Glutamatergic neuron (in vitro differentiated cells): ENCODE measurements around the gene SALL1. TPM values are rescaled to one million over a fixed set of nuclear protein-coding genes. Genes with fewer than 3 reads are reported as not detected.

ENCODE experiments used
- DNase-seq: peaks from one replicate; pipeline ENCODE4 v3.0.0; 2022
- H3K27ac Mint-ChIP-seq: one replicate; pipeline ENCODE4 v1.8.0; 2020; ENCODE audit warnings: mild to moderate bottlenecking, mixed read lengths, inconsistent platforms; ENCODE audit not compliant: unreplicated experiment
- H3K27me3 Mint-ChIP-seq: one replicate; pipeline ENCODE4 v1.8.0; 2020; ENCODE audit warnings: mild to moderate bottlenecking, moderate library complexity, mixed read lengths, inconsistent platforms; ENCODE audit not compliant: unreplicated experiment
- H3K36me3 Mint-ChIP-seq: one replicate; pipeline ENCODE4 v1.8.0; 2020; ENCODE audit warnings: mild to moderate bottlenecking, mixed read lengths, inconsistent platforms; ENCODE audit not compliant: unreplicated experiment
- H3K4me1 Mint-ChIP-seq: one replicate; pipeline ENCODE4 v1.8.0; 2020; ENCODE audit warnings: mild to moderate bottlenecking, low read depth, mixed read lengths, inconsistent platforms; ENCODE audit not compliant: unreplicated experiment
- H3K4me3 Mint-ChIP-seq: one replicate; pipeline ENCODE4 v1.8.0; 2020; ENCODE audit warnings: mild to moderate bottlenecking, mixed read lengths, inconsistent platforms; ENCODE audit not compliant: unreplicated experiment
- H3K9me3 Mint-ChIP-seq: one replicate; pipeline ENCODE4 v1.8.0; 2020; ENCODE audit warnings: mild to moderate bottlenecking, moderate library complexity, mixed read lengths, inconsistent platforms; ENCODE audit not compliant: unreplicated experiment
- total RNA-seq: library from RNA; stranded (reverse); fragmentation: NEBNext Ultra II Directional; extraction: Animal tissue kit (Norgen Biotek cat#: 25700); gene quantifications from one replicate; pipeline ENCODE4 v1.2.1, GENCODE V29; 2021; ENCODE audit not compliant: unreplicated experiment
- TF ChIP-seq, protein P1 (sequence below): fragments of 200-600 bp; sonication (generic); IDR thresholded peaks from one replicate; pipeline ENCODE4 v1.5.0; 2021; ENCODE audit not compliant: partially characterized antibody, unreplicated experiment

The SALL1 gene
- total RNA-seq, 1 donor from 2014 or later, result 35.7 TPM

DNA sequence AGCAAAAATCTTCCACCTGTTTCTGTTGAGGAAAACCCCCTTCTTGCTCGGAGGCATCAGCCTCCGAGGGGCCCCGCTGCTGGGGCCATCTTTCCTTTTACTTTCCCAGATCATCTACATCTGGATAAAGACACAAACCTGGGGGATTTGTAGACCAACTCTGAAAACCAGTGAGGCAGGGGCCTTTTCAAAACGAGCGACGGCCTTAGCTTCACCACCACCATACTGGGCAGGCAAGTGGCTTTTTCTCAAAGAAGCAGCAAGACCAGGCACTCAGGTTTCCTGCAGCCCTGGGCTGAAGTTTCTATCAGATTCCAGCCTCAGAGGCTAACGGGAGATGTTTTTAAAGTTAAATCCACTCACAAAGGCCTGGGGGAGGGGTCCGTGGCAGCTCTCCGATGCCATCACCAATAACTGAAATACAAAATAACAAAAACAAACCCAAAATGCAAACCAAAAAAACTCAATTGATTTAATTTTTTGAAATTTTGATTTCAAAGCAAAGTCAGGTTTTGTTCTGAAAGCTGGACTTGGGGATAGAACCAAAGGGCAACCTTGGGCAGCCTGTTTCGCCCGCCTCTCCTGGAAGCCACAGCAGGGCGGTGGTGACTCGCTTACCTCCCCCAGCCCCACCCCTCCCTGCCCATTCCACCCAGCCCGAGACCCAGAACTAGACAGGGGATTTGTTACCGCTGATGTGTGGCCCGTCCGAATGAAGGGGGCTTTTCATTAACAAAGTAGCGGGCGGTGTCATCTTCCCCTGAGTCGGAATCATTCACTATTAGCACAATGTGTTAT, 55.8 kb downstream of the SALL1 start:
- H3K36me3 Mint-ChIP-seq, result no peaks in the 10 kb centered on the region
- DNase-seq, result no peak
- H3K4me3 Mint-ChIP-seq, result no peak overlapping the region
- peaks cover 2% of the 10 kb centered on the region for H3K9me3 Mint-ChIP-seq
- TF ChIP-seq, protein P1, sequence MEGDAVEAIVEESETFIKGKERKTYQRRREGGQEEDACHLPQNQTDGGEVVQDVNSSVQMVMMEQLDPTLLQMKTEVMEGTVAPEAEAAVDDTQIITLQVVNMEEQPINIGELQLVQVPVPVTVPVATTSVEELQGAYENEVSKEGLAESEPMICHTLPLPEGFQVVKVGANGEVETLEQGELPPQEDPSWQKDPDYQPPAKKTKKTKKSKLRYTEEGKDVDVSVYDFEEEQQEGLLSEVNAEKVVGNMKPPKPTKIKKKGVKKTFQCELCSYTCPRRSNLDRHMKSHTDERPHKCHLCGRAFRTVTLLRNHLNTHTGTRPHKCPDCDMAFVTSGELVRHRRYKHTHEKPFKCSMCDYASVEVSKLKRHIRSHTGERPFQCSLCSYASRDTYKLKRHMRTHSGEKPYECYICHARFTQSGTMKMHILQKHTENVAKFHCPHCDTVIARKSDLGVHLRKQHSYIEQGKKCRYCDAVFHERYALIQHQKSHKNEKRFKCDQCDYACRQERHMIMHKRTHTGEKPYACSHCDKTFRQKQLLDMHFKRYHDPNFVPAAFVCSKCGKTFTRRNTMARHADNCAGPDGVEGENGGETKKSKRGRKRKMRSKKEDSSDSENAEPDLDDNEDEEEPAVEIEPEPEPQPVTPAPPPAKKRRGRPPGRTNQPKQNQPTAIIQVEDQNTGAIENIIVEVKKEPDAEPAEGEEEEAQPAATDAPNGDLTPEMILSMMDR, result no peak
- no peaks in the 10 kb centered on the region for H3K4me1 Mint-ChIP-seq
- no peak overlapping the region for H3K27ac Mint-ChIP-seq
- H3K27me3 Mint-ChIP-seq, result peaks cover 1% of the 10 kb centered on the region

DNA sequence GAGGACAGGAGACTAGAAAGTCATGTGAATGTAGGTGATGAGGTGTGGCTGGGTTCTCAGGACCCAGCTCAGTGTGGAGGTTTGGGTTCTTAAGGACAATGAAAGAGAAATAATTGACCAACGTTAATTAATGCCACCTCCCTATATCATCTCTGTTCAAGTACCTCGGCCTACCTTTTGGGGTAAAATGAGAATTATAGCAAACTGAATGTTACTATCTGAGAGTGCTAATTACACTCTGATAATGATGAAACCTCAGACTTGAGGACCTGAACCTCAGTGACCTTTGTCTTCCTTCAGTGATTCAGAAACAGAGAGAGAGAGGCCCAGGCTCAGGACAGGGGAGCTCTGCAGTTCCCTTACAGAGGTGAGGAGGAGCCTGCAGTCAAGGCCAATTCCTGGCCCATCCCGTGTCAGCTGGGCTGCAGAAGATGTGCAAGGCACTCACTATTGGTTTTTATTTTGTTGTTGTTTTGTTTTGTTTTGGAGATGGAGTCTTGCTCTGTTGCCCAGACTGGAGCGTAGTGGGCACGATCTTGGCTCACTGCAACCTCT, 57.3 kb downstream of the SALL1 start:
- Mint-ChIP-seq H3K27me3 (no peaks in the 10 kb centered on the region), H3K4me3 (no peak overlapping the region), H3K9me3 (peaks cover 2% of the 10 kb centered on the region), H3K4me1 (no peaks in the 10 kb centered on the region), H3K36me3 (no peaks in the 10 kb centered on the region), H3K27ac (no peak overlapping the region)
- TF ChIP-seq, protein P1, result no peak
- DNase-seq, result no peak
